CD4-positive, alpha-beta T cell treated with Interleukin-15 for 4 hours (primary cell): ENCODE results near the gene RERG.

ENCODE experiments used
- DNase-seq: peaks from one replicate; pipeline ENCODE4 v3.0.0-alpha.2; 2020; ENCODE audit warnings: low spot score

Gene RERG

GRCh38 chr12:15186597-15186996 lies 34.6 kb downstream of the RERG start:
- DNase-seq: no peak

DNA sequence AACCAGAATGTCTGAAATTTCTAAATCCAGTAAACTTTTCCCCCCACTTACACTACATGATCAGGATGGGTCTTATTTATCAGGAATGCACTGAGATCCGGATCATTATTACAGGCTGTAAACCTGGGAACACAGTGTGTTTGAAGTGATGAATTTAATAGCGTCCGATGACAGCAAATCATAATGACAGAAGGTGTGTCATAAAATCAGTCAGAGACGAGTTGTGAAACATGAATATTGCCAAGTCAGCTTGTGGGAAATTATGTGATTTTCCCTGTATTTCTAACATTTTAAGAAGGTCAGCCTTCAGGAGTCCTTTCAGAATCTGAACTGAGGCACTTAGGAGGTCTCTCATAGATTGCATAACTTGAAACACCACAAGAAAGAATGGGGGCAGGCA lies 36.7 kb downstream of the RERG start:
- DNase-seq: no peak

DNA sequence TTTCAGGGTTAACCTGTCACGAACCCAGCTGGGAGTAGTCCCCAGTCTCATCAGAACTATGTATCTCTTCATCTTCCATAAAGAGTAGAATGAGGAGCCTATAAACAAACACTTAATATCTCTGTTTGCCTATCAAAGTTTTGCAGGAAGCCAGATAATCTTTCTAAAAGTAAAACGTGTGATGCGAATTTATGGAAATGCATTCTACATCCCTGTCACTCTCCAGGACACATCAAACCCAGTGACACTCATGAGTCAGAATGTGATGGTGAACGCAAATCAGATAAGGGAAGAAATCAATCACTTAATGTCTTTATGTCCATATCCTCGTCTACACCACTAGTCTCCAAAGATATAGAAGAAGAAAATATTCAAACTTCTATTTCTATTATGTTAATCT lies 37.4 kb downstream of the RERG start:
- no peak for DNase-seq

- no peak for DNase-seq
Observed at GRCh38 chr12:15181017-15181683, 40.1 kb downstream of the RERG start.

DNA sequence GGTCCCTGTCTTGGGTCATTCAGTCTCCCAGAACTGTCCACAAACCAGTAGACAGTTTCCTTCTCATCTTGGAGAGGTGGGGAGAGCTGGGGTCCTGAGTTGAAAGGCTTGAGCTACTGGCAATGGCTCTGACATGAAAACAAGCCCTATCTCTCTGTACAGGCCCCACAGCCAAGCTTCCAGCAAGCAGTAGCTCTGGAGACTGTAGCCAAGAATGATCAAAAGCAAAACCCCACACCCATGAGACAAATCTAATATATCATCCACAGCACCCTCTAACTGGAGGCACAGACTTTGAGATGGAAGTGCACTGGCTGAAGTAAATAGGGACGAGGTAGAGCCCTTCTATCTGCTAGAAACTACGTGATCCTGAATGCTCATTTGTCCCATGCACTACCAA lies 40.9 kb downstream of the RERG start:
- no peak for DNase-seq

DNA sequence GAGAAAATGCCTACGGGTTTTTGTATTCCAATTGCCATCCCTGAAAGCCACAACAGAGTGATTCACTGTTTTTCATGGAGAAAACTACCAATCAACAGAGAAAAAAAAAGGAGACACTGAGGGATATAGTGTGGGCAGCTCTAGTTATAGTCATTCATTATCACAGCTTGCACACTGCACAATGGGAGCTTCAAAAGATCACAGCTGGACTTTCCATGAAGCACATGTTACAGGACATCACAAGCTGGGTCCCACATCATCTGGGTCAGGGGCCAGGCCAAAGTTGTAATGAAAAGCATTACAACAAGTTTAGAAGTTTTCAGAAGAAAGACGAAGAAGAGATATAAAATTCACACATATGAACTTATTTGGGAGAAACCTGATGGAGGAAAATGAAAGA lies 41.5 kb downstream of the RERG start:
- DNase-seq: no peak

DNA sequence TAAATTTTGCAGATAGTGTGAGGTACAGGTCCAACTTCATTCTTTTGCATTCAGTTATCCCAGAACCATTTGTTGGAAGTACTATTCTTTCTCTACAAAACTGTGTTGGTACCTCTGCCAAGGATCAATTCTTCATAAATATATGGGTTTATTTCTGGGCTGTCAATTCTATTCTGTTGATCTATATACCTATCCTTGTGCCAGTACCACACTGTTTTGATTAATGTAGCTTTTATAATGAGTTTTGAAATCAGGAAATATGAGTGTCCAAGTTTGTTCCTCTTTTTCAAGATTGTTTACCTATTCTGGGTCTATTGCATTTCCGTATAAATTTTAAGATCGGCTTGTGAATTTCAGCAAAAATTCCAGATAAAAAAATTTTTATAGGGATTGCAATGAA lies 48.1 kb downstream of the RERG start:
- DNase-seq: no peak

DNA sequence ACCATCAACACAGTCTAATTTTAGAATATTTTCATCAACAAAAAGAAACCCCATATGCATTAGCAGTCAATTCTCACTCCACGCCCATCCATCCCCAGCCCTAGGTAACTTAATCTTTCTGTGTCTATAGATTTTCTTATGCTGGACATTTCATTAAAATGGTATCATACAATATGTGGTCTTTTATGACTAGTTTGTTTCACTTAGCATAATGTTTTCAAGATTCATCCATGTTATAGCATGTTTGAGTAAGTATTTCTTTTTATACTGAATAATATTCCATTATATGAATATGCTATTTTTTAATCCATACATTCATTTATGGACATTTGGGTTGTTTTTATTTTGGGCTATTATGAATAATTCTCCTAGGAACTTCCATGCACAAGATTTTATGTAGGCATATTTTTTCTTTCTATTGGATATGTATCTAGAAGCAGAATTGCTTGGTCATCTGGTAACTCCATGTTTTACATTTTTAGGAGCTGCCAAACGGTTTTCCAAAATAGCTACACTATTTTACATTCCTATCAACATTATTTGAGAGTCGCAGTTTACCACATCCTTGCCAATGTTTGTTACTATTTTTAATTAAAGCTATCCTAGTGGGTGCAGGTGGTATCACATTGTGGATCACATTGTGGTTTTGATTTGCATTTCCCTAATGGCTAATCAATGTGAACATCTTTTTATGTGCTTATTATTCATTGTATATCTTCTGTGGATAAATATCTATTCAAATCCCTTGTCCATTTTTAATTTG lies 49.0 kb downstream of the RERG start:
- no peak for DNase-seq

DNA sequence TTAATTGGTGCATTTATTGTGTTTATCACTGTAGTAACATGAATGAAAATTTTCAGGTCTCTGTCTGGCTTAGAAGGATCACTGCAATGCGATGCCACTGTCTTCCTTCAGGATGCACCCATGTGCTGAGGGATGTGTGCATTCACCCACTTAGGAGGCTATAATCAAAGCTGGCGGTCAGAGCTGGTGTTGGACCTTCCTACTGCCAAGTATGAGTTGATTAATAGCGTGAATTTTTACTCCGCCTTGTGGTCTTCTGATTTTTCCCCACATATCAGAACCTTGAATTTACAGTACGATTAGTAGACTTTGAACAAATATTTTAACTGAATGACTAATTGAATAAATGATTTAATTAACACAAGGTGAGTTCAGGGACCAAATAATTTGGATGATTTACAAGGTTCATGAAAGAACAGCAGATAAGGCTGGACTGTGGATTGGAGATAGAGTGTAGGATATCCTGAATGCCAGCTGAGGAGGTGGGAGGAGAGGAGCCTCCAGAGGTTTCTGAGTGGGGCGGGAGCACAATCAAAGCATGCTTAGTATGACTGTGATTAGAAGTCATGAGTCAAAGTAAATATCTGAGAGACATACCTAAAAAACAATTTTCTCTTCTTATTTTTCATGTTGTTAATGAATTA lies 50.1 kb downstream of the RERG start:
- no peak for DNase-seq

DNA sequence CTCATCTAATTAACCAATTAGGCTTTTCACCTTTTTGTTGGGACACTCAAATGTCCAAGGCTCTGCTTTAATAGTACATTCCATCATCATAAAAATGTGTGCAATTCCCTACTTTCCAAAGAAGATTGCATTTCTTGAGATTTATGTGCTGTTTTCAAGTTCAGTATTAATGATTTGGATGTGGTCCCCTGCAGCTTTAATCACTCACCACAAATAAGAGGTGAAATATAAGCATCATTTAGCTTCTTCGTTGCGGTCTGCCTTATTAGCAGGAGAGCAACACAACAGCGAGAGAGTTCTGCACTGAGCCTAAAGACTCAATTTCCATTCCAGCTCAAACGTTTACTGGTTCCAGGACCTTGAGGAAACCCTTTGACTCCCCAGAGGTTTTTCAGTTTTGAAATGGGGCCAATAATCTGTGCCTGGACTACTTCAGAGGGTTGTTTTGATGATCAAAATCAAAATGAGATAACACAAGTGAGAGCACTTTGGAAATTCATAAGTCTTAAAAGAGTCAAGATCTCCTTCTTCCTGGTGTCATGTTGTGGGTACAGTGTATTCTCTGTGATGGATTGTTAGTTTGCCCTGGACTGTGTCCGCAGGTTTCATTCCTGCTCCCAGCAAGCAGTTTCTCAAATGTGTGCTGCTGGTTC lies 53.1 kb downstream of the RERG start:
- no peak for DNase-seq

GRCh38 chr12:15165012-15165659 lies 56.1 kb downstream of the RERG start:
- DNase-seq: no peak

DNA sequence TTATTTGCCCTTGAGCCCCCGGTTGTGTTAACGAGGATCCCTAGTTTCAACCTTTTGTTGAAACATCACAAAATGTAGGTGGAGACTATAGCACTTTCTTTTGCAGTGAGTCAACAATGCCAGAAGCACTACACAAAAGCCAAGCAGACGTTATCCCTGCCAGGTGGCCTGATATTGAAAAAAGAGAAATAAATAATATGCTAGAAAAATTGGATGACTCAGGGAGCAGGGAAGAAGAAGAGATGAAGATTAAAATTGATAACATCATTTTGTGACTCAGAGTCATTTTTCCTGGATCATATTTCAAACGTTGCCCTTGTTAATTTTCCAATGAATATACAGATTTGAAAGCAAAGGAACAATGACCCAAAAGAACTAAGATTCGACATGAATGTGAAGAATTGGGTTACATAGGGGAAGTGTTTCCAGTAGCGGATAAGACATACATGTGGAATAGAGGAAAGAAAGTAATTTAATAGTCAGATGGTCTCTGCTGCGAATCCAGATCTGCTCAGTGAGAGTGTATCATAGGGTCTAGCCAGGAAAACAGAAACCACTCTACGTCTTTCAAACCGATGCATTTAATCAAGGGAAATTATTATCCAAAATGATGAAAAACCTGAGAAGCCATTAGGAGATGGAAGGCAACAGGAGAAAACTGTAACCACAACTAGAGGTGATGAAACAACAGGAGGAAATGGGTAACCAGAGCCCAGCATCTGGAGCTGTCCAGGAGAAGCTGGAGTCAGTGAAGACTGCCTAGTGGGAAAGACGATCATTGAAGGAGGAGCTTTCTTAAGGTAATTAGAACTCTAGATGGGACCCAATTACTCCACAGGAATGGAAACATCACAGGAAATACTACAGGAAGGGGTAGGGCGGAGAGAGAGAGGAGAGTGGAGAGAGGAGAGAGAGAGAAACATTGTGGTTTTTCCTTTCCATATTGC lies 57.9 kb downstream of the RERG start:
- no peak for DNase-seq

DNA sequence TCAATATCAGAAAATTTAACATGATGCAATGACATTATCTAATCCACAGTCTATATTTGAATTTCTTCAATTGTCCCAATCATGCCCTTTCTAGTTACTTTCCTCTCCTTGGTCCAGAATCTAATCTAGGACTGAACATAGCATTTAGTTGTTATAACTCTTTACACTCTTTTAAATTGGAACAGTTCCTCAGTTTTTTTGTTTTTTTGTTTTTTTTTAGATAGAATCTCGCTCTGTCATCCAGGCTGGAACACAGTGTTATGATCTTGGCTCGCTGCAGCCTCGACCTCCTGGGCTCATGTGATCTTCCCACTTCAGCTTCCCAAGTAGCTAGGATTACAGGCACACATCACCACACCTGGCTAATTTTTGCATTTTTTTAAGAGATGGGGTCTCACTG lies 63.1 kb downstream of the RERG start:
- no peak for DNase-seq

GRCh38 chr12:15157269-15157671 lies 63.9 kb downstream of the RERG start:
- DNase-seq: no peak

- no peak for DNase-seq
Observed at GRCh38 chr12:15155271-15155670, 65.9 kb downstream of the RERG start.

- DNase-seq: no peak
Observed at GRCh38 chr12:15154103-15154502, 67.1 kb downstream of the RERG start.

GRCh38 chr12:15152868-15153267 lies 68.3 kb downstream of the RERG start:
- no peak for DNase-seq

DNA sequence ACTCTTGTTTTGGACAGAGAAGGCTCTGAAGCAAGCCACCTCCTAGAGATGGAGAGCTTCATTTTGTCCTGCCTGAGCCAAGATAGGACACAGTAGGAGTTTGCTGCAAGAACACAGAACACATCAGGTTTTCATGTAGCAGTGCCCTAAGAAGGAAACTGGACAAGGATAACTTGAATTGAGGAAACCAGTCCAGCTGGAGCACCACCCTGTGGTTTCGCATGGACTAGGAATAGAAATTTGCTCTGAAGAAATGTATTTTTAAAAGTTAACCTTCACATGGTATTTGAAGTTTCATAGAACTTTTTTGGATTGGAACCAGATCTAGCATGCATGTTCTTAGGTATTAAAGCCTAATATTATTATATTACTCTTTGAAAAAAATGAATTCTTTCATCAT lies 68.8 kb downstream of the RERG start:
- no peak for DNase-seq

DNA sequence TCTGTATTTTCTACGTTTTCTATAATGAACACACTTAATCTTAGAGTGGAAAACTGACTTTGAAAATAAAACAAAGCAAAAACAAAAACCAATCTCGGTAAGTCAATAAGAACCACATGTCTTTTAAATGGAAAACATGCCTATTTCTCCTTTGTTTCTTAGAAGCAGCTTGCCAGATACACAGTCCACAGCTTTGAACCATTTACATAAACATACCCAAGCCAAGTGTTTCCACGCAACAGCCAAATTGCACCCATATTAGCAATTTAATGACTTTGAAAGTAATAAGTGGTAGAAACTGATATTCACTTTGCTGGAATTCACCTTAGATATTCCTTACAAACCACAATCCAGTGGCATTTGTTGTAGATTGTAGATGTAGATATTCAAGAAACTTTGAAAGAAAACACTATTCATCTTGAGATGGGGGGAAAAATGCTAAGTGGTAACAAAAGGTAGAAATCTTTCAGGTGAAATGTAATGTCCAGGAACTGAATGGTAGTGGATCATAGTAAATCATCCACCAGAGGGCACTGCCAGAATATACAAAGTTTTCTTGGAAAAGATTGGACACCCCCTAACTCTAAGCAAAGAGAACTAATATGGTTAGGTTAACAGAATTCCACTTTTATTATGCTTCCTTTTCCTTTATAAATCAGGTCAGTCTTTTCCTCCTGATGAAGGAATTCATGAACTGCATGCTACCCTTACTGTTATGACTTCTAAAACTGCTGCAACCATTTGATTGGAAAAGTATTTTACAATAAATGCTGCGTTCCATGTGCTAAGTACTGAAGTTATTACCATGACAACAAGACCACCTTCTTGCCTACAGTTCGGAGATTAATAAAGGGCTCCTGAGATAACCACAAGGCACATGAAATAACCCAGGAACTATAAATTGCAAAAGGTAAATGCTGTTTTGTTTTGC lies 69.8 kb downstream of the RERG start:
- DNase-seq: no peak

DNA sequence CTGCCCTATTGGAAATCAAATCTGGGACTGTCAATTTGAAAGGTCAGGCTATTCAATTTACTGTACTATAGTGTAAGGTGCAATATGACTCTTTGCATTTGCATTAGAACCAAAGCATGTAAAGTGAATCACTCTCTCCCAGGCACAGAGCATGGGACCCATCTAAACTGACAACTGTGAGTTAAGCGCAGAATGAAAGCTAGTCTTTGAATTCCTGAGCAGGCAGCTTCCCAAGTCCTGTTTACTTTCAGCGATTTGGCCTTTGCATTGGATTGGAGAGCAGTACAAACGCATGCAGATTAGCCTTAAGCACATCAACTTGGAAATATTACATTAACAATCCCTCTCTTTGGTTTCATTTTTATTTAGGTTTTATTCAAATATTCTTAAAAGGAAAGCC lies 74.6 kb downstream of the RERG start:
- DNase-seq: no peak
